CD14-positive monocyte (primary cell): ENCODE measurements around the gene POU2F1. TPM values are rescaled to one million over a fixed set of nuclear protein-coding genes. Genes with fewer than 3 reads are reported as not detected.
"Not testable (repeated sequence)": the region's sequence is repeated elsewhere in the genome, so short reads cannot be mapped to it uniquely, and the experiment has no call there.

Source experiments
- DNase-seq, 3 donors: peaks; one replicate each; pipeline ENCODE4 v3.0.0-alpha.2; 2011 to 2022
- H2AFZ ChIP-seq: 2 replicates; pipeline ENCODE4 v1.6.0; 2012; ENCODE audit warnings: mild to moderate bottlenecking, low read depth, low read length, inconsistent platforms; ENCODE audit not compliant: insufficient read depth, poor library complexity, severe bottlenecking
- H3K27ac ChIP-seq, 2 donors: 1 replicate in 1 of 2; 2 replicates in 1 of 2; pipeline ENCODE4 v1.5.1; 2012 to 2013; ENCODE audit warnings: low read length in 2 of 2, control low read depth in 1 of 2, inconsistent platforms in 1 of 2, low read depth in 1 of 2, mild to moderate bottlenecking in 1 of 2
- H3K27me3 ChIP-seq, 2 donors: one replicate each; pipeline versions ENCODE4 v1.6.0 to v1.6.1; 2011 to 2013; ENCODE audit warnings: low read length in 2 of 2; ENCODE audit not compliant: control insufficient read depth in 2 of 2, insufficient read depth in 2 of 2
- H3K36me3 ChIP-seq, 2 donors: replicated peaks in 1 of 2; 1 replicate in 1 of 2; 2 replicates in 1 of 2; pipeline versions ENCODE4 v1.5.1 to v1.6.1; 2012 to 2013; ENCODE audit warnings: low read length in 2 of 2, control low read depth in 1 of 2, inconsistent platforms in 1 of 2, mild to moderate bottlenecking in 1 of 2; ENCODE audit not compliant: insufficient read depth in 2 of 2, control insufficient read depth in 1 of 2
- H3K4me1 ChIP-seq, 2 donors: 1 replicate in 1 of 2; 2 replicates in 1 of 2; pipeline versions ENCODE4 v1.5.1 to v1.6.1; 2012 to 2013; ENCODE audit warnings: low read length in 2 of 2, control low read depth in 1 of 2, inconsistent platforms in 1 of 2, mild to moderate bottlenecking in 1 of 2, moderate library complexity in 1 of 2; ENCODE audit not compliant: insufficient read depth in 2 of 2, control insufficient read depth in 1 of 2
- H3K4me2 ChIP-seq: replicated peaks from 2 replicates; pipeline ENCODE3; 2012; ENCODE audit warnings: low read length, moderate library complexity, mild to moderate bottlenecking; ENCODE audit not compliant: poor library complexity, severe bottlenecking; ENCODE audit errors: extremely low read depth
- H3K4me3 ChIP-seq, 3 experiments: fragments of 200-600 bp in 1 of 3; sonication (generic) in 1 of 3; replicated peaks in 1 of 3; 1 replicate in 2 of 3; 2 replicates in 1 of 3; pipeline ENCODE4 v1.5.1; 2011 to 2013; ENCODE audit warnings: low read length in 3 of 3, mild to moderate bottlenecking in 3 of 3, control low read depth in 2 of 3, low read depth in 2 of 3, inconsistent platforms in 1 of 3, moderate library complexity in 1 of 3
- H3K79me2 ChIP-seq: 2 replicates; pipeline ENCODE4 v1.6.0; 2012; ENCODE audit warnings: mild to moderate bottlenecking, control low read depth, inconsistent platforms, low read length, moderate library complexity; ENCODE audit not compliant: insufficient read depth
- H3K9ac ChIP-seq: 2 replicates; pipeline ENCODE4 v1.6.0; 2017; ENCODE audit warnings: low read length, mild to moderate bottlenecking; ENCODE audit not compliant: insufficient read depth, poor library complexity, severe bottlenecking
- H3K9me3 ChIP-seq, 2 donors: replicated peaks in 1 of 2; 1 replicate in 1 of 2; 2 replicates in 1 of 2; pipeline versions ENCODE4 v1.5.1 to v1.6.1; 2012 to 2013; ENCODE audit warnings: low read length in 2 of 2, control low read depth in 1 of 2; ENCODE audit not compliant: control insufficient read depth in 1 of 2, insufficient read depth in 1 of 2
- H4K20me1 ChIP-seq: 2 replicates; pipeline ENCODE4 v1.6.0; 2012; ENCODE audit warnings: mild to moderate bottlenecking, low read length, control low read depth, moderate library complexity; ENCODE audit not compliant: insufficient read depth
- H3K27ac Mint-ChIP-seq, 7 donors: one replicate each; pipeline ENCODE4 v1.8.0; 2020; ENCODE audit warnings: mild to moderate bottlenecking in 7 of 7, mixed read lengths in 7 of 7, moderate library complexity in 6 of 7, inconsistent platforms in 2 of 7
- H3K27me3 Mint-ChIP-seq, 3 donors: one replicate each; pipeline ENCODE4 v1.8.0; 2021 to 2022; ENCODE audit warnings: low read depth in 3 of 3, mild to moderate bottlenecking in 3 of 3, mixed read lengths in 3 of 3, moderate library complexity in 3 of 3, inconsistent platforms in 1 of 3
- H3K36me3 Mint-ChIP-seq, 2 donors: one replicate each; pipeline ENCODE4 v1.8.0; 2020; ENCODE audit warnings: mixed read lengths in 2 of 2, inconsistent platforms in 1 of 2, mild to moderate bottlenecking in 1 of 2
- H3K4me1 Mint-ChIP-seq: one replicate; pipeline ENCODE4 v1.8.0; 2020; ENCODE audit warnings: mild to moderate bottlenecking, mixed read lengths
- H3K4me3 Mint-ChIP-seq, 2 donors: one replicate each; pipeline ENCODE4 v1.8.0; 2020; ENCODE audit warnings: mild to moderate bottlenecking in 2 of 2, mixed read lengths in 2 of 2, moderate library complexity in 1 of 2
- H3K9me3 Mint-ChIP-seq, 7 donors: one replicate each; pipeline ENCODE4 v1.8.0; 2020 to 2022; ENCODE audit warnings: mixed read lengths in 7 of 7, mild to moderate bottlenecking in 6 of 7, moderate library complexity in 6 of 7, inconsistent platforms in 2 of 7
- CTCF ChIP-seq: fragments of 200-600 bp; IDR thresholded peaks from one replicate; pipeline ENCODE4 v1.8.0; 2022; ENCODE audit warnings: antibody characterized with exemption, mild to moderate bottlenecking
- WGBS: methylation state at CpG from one replicate; pipeline ENCODE4 v1.1.5; 2013; ENCODE audit warnings: missing lambda C conversion rate; ENCODE audit not compliant: insufficient coverage; 5-methylcytosine and 5-hydroxymethylcytosine counted together
- intact Hi-C, 2 donors: fragments of 100-400 bp; cut with micrococcal nuclease; formaldehyde crosslinking; loops; one replicate each; pipeline versions ENCODE4 v1.15.0 to v1.15.1; 2023
- polyA plus RNA-seq, 3 donors: library from polyadenylated mRNA; depleted of rRNA in 1 of 3; unstranded in 2 of 3; stranded (reverse) in 1 of 3; fragments of 300-500 nt in 2 of 3; fragments of >200 nt in 1 of 3; fragmentation: Illumina TruSeq in 2 of 3; gene quantifications; 1 replicate in 2 of 3; 2 replicates in 1 of 3; pipeline ENCODE4 v1.2.3, GENCODE V29; 2012 to 2021

POU2F1 gene
- polyA plus RNA-seq, 3 donors, result 2.3 to 4.2 (median 3.9) TPM

- intact Hi-C loops, result no loop called here
- Histone ChIP-seq H3K36me3 (no peaks in the 10 kb centered on the region), H3K9me3 (peaks cover 0 to 8% of the 10 kb centered on the region in 2 donors), H3K4me1 (no peaks in the 10 kb centered on the region), H3K79me2 (no peaks in the 10 kb centered on the region), H3K4me3 (no peak overlapping the region), H3K27ac (no peak overlapping the region), H2AFZ (no peak overlapping the region), H3K27me3 (no peaks in the 10 kb centered on the region), H3K4me2 (no peak overlapping the region), H3K9ac (no peak overlapping the region), H4K20me1 (no peaks in the 10 kb centered on the region)
- no peak overlapping the region for H3K4me3 Mint-ChIP-seq
- H3K4me1 Mint-ChIP-seq, result no peaks in the 10 kb centered on the region
- no peaks in the 10 kb centered on the region for H3K36me3 Mint-ChIP-seq
- peaks cover 0 to 6% (median 1%) of the 10 kb centered on the region in 3 donors for H3K27me3 Mint-ChIP-seq
- WGBS, result no CpG with 5 or more reads among the region's 3 CpGs
- no peak for TF ChIP-seq CTCF
- H3K27ac Mint-ChIP-seq, result no peak overlapping the region
- no peak for DNase-seq
- peaks cover 2 to 19% (median 7%) of the 10 kb centered on the region in 7 donors for H3K9me3 Mint-ChIP-seq
Observed at GRCh38 chr1:167202049-167202448, 18.6 kb upstream of the POU2F1 start.

- DNase-seq, H3K4me1 ChIP-seq, H3K4me2 ChIP-seq, H3K27ac ChIP-seq, H2AFZ ChIP-seq, H3K4me3 ChIP-seq, H3K27ac Mint-ChIP-seq, intact Hi-C loops, H3K27me3 ChIP-seq, H3K79me2 ChIP-seq, H3K4me3 Mint-ChIP-seq, H4K20me1 ChIP-seq, H3K27me3 Mint-ChIP-seq, H3K36me3 Mint-ChIP-seq, H3K36me3 ChIP-seq, H3K4me1 Mint-ChIP-seq, H3K9ac ChIP-seq: not testable (repeated sequence)
- H3K9me3 Mint-ChIP-seq, result peaks cover 22 to 41% (median 30%) of the 10 kb centered on the region in 7 donors
- 100% methylated on average over 2 of the region's 6 CpGs for WGBS
- peaks cover 21 to 30% of the 10 kb centered on the region in 2 donors for H3K9me3 ChIP-seq
Observed at GRCh38 chr1:167205306-167206050, 15.2 kb upstream of the POU2F1 start.
